ENCODE data around the gene M1AP.

M1AP gene

GRCh38 chr2:74513605-74514367, 134.3 kb downstream of the M1AP start:
- peak overlapping the region; percentile 39 for H3K4me2 ChIP-seq (ENCODE audit: low read depth, low read length)
- no peak for DNase-seq
- H3K4me3 ChIP-seq (ENCODE audit: low read length) = 0 out of 2 replicates have a peak overlapping the region, but pooled peaks have one; percentile 10
- no peak overlapping the region for H3K9ac ChIP-seq (ENCODE audit: low read length)
- TF ChIP-seq CTCF (IDR thresholded peaks at IDR 0.05; ENCODE audit: low read length) = no peak
- peak; percentile 25 for TF ChIP-seq EZH2 (optimal IDR thresholded peaks at IDR 0.05; ENCODE audit: low read depth, low read length)
- TF ChIP-seq EZH2phosphoT487 (IDR thresholded peaks at IDR 0.05; ENCODE audit: low read length) = 0 out of 2 replicates have a peak, but pooled peaks have one; percentile 30
- H3K36me3 ChIP-seq (replicated peaks; ENCODE audit: insufficient read depth, low read length) = no peaks in the 10 kb centered on the region
- peaks cover 74% of the 10 kb centered on the region for H3K27me3 ChIP-seq (replicated peaks; ENCODE audit: insufficient read depth, low read length)
- H3K9me3 ChIP-seq (replicated peaks; ENCODE audit: insufficient read depth, low read length) = no peaks in the 10 kb centered on the region
- no peak overlapping the region for H3K27ac ChIP-seq (ENCODE audit: low read length)
- H4K20me1 ChIP-seq (ENCODE audit: insufficient read depth, low read length) = no peaks in the 10 kb centered on the region
- H3K9me2 ChIP-seq (replicated peaks; ENCODE audit: insufficient read depth, low read length) = no peaks in the 10 kb centered on the region
- H2AFZ ChIP-seq (ENCODE audit: low read length) = 0 out of 2 replicates have a peak overlapping the region, but pooled peaks have one; percentile 31
- H3K79me2 ChIP-seq (ENCODE audit: low read length) = no peaks in the 10 kb centered on the region
- H3F3A ChIP-seq (ENCODE audit: insufficient read depth, low read length) = no peaks in the 10 kb centered on the region
- peaks cover 4% of the 10 kb centered on the region; the same call in 1 of the 2 replicates for H3K4me1 ChIP-seq (ENCODE audit: low read length)

GRCh38 chr2:74512744-74513604, 135.2 kb downstream of the M1AP start:
- no peaks in the 10 kb centered on the region for H3K9me2 ChIP-seq (replicated peaks; ENCODE audit: insufficient read depth, low read length)
- H2AFZ ChIP-seq (ENCODE audit: low read length) = no peak overlapping the region
- TF ChIP-seq EZH2 (optimal IDR thresholded peaks at IDR 0.05; ENCODE audit: low read depth, low read length) (no peak), CTCF (IDR thresholded peaks at IDR 0.05; ENCODE audit: low read length) (no peak), EZH2phosphoT487 (IDR thresholded peaks at IDR 0.05; ENCODE audit: low read length) (no peak)
- no peaks in the 10 kb centered on the region for H4K20me1 ChIP-seq (ENCODE audit: insufficient read depth, low read length)
- H3K4me1 ChIP-seq (ENCODE audit: low read length) = peaks cover 8% of the 10 kb centered on the region
- H3K27me3 ChIP-seq (replicated peaks; ENCODE audit: insufficient read depth, low read length) = peaks cover 66% of the 10 kb centered on the region
- no peaks in the 10 kb centered on the region for H3K36me3 ChIP-seq (replicated peaks; ENCODE audit: insufficient read depth, low read length)
- no peaks in the 10 kb centered on the region for H3F3A ChIP-seq (ENCODE audit: insufficient read depth, low read length)
- H3K4me3 ChIP-seq (ENCODE audit: low read length) = no peak overlapping the region
- no peak overlapping the region for H3K9ac ChIP-seq (ENCODE audit: low read length)
- no peaks in the 10 kb centered on the region for H3K9me3 ChIP-seq (replicated peaks; ENCODE audit: insufficient read depth, low read length)
- no peak overlapping the region for H3K27ac ChIP-seq (ENCODE audit: low read length)
- H3K4me2 ChIP-seq (ENCODE audit: low read depth, low read length) = no peak overlapping the region
- DNase-seq = no peak
- H3K79me2 ChIP-seq (ENCODE audit: low read length) = no peaks in the 10 kb centered on the region

- Histone ChIP-seq H3K9me3 (replicated peaks; ENCODE audit: insufficient read depth, low read length) (no peaks in the 10 kb centered on the region), H3K4me3 (ENCODE audit: low read length) (no peak overlapping the region), H2AFZ (ENCODE audit: low read length) (no peak overlapping the region), H3K9me2 (replicated peaks; ENCODE audit: insufficient read depth, low read length) (no peaks in the 10 kb centered on the region), H4K20me1 (ENCODE audit: insufficient read depth, low read length) (no peaks in the 10 kb centered on the region), H3K9ac (ENCODE audit: low read length) (no peak overlapping the region), H3K4me2 (ENCODE audit: low read depth, low read length) (no peak overlapping the region), H3K27ac (ENCODE audit: low read length) (no peak overlapping the region), H3K79me2 (ENCODE audit: low read length) (peaks cover 8% of the 10 kb centered on the region), H3K4me1 (ENCODE audit: low read length) (peaks cover 12% of the 10 kb centered on the region), H3F3A (ENCODE audit: insufficient read depth, low read length) (no peaks in the 10 kb centered on the region), H3K36me3 (replicated peaks; ENCODE audit: insufficient read depth, low read length) (no peaks in the 10 kb centered on the region), H3K27me3 (replicated peaks; ENCODE audit: insufficient read depth, low read length) (peaks cover 54% of the 10 kb centered on the region)
- TF ChIP-seq EZH2phosphoT487 (IDR thresholded peaks at IDR 0.05; ENCODE audit: low read length) (no peak), EZH2 (optimal IDR thresholded peaks at IDR 0.05; ENCODE audit: low read depth, low read length) (no peak), CTCF (IDR thresholded peaks at IDR 0.05; ENCODE audit: low read length) (no peak)
- no peak for DNase-seq
Measured at GRCh38 chr2:74511104-74511989, 136.8 kb downstream of the M1AP start.

Measured in MM.1S (cell line).